GM19043 (cell line): Measurements from ENCODE around the gene RXRA.

Experiments
- ATAC-seq: cut with Tn5 transposase; IDR thresholded peaks from one replicate; pipeline ENCODE4 v1.9.1; 2021; ENCODE audit warnings: low read depth; ENCODE audit not compliant: unreplicated experiment

The RXRA gene

GRCh38 chr9:134325813-134326723, at the start of gene RXRA:
RXRA (plus strand) TSS chr9:134326455; CDS start chr9:134326632, 177 bp downstream.
- ATAC-seq, result no peak

- ATAC-seq, result no peak
Observed at GRCh38 chr9:134278286-134278685, 48.0 kb upstream of the RXRA start.

DNA sequence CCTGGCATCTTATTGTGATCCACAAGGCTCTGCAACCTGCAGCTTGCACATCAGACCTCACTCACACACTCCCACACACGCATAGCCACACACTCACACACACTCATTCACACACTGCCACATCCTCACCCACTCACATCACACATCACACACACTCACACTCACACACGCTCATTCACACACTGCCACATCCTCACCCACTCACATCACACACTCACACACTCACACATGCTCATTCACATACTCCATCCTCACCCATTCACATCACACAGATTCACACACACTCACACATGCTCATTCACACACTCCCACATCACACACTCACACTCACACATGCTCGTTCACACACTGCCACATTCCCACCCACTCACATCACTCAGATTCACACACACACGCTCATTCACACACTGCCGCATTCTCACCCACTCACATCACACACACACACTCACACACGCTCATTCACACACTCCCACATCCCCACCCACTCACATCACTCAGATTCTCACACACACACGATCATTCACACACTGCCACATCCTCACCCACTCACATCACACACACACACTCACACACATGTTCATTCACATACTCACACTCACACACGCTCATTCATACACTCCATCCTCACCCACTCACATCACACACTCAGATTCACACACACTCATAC, 47.1 kb upstream of the RXRA start:
- no peak for ATAC-seq

DNA sequence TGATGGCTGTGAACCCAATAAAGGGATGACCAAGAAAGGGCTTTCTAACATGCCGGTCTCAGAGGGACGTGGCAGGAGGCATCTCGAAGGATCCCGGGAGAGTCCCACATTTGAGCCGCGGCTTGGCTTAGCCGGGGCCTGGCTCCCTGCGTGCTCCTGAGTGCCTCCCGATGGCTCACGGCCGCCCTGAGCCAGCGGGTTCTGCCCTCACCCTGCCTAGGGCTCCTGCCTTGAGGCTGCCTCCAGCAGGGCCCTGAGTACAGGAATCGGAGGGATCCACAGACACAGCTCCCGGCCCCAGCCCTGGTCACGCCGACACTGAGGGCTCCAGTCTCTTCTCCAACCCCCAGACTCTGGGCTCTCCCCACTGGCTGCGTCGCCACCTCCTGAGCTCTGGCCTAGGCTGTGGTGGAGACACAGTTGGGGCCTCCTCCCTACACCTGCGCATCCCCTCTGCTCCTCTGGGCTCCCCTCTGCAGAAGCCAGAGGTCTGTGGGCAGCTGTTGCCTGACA, 44.1 kb upstream of the RXRA start:
- no peak for ATAC-seq

DNA sequence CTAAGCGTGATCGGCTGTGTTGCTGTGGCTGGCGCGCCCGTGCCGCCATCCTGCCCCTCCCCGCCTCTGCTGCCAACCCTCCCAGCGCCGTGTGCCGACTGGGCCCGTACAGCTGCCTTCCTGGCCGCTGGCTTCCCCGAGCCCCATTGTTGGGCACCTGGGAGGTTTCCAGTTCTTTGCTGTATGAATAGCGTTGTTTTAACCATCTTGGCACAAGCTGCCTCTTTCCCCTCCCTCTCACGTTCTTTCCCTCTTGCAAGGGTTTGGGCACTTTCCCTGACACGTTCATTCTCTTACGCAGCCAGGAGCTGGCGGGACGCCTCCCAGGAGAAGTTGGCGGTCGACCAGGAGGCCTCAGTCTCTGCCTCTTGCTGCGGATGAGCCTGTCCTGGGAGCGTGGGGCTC, 43.1 kb upstream of the RXRA start:
- ATAC-seq, result no peak

DNA sequence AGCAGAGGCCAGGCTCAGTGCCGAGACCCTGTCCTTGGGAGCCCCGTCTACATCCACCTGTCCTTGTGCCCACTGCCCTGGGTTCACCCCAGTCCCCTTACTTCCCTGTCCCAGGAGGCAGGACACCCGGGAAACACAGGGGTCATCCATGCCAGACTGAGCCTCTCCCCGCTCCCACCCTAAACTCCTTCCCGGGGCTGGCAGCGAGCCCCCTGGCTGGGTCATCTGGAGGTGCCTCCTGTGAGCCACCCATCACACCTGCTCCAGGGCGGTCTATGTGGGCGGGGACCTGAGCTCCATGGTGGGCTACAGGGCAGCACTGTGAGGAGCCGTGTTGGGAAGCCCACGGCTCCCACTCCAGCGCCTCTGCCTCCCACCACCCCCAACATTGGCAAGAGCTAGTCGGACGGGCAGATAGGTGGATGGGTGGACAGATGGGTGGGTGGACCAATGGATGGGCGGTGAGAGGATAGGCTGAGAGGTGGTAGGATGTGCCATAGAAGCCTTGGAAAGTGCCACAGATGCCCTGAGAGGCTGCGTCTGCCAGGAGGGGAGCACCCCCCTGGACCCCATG, 42.5 kb upstream of the RXRA start:
- ATAC-seq, result no peak

- ATAC-seq, result no peak
Observed at GRCh38 chr9:134284273-134284672, 42.0 kb upstream of the RXRA start.

DNA sequence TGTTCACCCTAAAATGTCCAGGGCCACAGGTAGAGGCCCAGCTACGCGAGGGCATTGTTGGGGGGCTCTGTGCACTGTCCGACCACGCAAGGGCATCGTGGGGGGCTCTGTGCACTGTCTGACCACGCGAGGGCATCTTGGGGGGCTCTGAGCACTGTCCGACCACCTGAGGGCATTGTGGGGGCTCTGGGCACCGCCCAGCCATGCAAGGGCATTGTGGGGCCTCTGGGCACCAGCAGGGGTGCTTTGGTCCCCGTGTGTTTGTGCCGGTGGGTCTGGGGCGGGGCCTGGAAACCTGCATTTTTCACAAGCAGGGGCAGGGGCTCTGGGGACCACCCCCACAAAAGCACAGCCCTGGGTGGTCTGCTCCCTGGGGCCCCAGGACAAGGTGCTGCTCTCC, 41.5 kb upstream of the RXRA start:
- no peak for ATAC-seq

GRCh38 chr9:134285215-134285845, 40.9 kb upstream of the RXRA start:
- no peak for ATAC-seq

- ATAC-seq, result no peak
Observed at GRCh38 chr9:134286471-134287245, 39.6 kb upstream of the RXRA start.

DNA sequence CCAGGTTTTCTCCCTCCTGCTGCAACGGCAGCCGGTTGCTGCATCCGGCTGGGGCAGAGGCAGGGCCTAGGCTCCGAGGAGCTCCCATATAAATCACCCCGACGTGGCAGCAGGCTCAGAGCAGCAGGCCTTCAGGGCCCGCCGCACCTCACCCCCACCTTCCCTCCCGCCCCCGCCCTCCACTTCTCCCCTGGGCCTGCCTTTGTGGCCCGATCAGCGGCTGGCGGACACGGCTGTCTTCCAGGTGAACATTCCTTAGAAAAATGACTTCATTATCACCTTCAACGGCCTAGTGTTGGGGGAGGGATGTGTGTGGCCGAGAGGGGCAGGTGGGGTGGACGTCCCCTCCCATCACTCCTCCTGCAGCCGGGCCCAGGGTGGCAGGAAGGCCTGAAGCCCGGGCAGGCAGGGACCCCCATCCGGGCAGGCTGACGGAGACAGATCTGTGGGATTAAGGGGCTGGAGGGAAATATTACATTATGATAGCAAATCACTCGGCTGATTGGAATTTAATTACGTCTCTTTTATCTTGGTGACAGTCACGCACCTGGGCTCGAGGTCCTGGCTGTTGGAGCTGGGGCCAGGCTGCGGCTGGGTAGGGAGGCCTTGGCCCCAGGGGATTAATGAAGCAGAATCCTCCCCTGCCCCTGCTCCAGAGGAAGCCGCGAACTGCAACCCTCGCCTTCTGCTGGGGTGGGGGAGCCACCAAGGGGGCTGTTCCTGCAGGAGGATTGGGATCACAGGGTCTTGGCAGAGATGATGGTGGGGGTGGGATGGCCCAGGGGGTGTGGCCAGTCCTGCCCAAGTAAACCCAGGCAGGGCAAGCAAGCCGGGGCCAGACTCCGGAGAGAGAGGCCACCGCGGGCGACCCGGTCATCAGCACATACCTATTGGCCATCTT, 38.4 kb upstream of the RXRA start:
- ATAC-seq, result no peak

- no peak for ATAC-seq
Observed at GRCh38 chr9:134288746-134289145, 37.5 kb upstream of the RXRA start.

DNA sequence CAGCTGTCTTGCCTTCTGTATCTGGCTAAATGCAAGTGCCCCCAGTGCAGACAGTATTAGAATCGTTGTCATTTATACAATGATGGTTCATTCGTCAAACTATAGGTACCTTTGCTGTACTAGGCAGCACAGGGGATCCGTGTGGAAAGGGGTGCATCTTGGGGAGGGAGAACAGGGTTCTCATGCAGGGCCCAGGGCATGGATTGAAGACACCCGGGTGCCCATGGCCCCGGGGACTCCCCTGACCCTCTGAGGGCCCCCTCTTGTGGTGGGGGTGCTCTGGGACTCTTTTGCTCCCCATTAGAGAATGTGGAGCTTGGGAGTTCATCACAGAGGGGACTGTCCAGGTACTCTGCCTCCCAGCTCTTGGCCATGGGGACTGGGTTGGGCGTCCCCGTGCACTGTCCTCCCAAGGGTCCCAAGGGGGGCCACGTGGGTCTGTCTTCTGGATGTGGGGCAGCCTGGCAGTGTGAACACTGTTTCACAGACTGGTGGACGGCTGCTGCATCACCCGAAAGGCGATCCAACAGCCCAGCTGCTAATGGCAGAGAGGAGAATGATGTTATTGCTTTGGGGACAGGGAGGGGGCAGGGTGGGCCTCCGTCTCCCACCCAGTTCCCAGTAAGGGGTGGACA, 36.9 kb upstream of the RXRA start:
- no peak for ATAC-seq

DNA sequence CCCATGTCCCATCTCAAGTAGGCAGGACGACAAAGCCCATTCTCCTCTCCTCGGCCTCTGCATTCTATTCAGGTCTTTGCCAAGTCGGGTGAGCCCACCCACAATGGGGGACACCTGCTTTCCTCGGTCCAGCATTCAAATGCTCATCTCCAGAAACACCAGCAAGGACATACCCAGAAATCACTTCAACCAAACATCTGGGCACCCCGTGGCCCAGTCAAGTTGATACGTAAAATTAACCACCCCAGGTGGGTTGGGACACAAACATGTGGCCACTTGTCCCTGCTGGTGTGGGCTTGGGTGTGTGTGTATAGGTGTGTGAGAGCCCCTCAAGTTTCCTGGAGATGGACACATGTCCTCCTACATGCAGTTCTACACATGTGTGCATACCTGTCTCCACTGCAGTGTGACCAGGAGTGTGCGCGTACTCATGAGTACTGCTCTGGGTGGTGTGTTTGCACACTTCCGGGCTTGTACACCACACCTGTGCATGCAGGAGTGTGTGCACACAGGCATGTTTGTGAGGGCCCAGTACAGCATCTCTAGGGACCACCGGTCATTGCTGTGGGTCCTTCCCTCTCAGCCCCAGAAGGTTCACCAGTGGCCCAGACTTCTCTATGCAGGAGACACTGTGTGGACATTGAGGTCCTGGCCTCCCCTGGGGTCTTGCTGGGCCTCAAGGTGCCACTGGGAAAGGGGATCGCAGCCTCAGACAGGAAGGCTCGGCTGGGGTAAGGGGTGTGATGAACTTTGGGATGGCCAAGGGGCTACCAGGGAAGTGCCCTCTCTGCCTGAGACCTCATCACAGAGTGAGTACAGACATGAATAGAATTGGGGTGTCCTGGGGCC, 35.4 kb upstream of the RXRA start:
- no peak for ATAC-seq

GRCh38 chr9:134291452-134291881, 34.8 kb upstream of the RXRA start:
- no peak for ATAC-seq

DNA sequence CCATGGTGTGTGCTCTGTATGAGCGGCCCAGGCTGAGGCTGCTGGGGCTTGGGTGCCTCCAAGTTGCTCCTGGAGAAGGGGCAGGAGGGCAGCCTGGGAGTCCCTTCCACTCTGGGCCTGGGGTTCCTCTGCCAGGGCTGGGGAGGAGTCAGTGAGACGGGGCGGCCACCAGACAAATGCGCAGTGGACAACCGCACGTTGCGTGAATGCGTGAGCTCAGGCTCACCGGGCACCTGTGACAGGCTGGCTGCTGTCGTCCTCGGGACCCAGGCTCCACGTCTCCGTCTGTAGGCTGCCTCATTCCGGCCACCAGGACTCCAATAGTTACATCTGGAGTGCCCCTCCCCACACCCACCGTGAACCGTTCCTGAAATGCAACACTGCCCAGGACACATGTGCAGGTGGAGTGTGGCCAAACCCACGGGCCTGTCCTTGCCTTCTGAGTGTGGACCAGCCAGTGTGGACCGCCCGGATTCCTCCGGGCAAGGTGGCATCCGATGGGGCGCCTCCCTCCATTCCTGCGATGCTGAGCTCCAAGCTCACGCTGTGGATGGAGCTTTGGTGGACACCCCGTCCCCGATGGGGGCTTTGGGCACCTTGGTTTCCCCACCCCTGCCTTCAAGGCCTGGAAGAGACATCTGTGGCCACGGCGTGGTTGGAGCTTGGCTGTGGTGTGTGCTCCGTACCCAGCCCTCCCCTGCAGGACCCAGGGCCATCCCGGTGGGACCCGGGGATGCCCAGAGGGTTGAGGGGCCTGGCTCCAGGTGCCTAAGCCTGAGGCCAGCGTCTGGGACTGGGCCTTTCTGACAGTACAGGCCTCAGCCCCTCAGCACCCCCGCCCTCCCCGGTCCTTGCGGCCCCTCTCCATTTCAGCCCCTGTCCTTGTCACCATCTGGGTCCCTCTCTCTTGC, 34.0 kb upstream of the RXRA start:
- no peak for ATAC-seq

DNA sequence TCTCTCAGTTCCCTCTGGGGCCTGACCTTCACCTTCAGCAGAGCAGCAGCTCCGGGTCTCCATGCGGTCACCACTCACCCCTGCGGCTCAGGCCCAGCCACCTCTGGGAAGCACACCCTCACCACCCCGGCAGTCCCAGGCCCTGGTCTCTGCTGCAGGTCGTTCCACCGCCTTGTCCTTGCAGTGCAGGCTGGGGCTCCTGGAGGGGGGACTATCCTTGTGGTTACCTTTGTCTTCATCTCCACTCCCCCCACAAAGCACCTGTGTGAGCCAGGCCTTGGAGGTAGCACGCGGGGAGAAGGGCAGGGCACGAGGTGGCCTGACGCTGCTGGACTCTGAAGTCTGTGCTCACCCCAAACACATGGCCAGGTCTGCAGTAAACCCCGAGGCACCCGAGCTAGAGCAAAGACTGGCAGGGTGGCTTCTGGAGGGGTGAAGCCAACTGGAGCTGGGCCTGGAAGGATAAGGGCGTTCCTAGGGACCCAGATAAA, 33.2 kb upstream of the RXRA start:
- no peak for ATAC-seq
